HCT116 (cell line): ENCODE measurements around the gene GOSR1. TPM values are rescaled to one million over a fixed set of nuclear protein-coding genes. Genes with fewer than 3 reads are reported as not detected.

Experiments used
- ATAC-seq: fragments of 200-7000 bp; cut with Tn5 transposase; 2 replicates; pipeline ENCODE4 v1.9.1; 2020; ENCODE audit warnings: mild to moderate bottlenecking, moderate library complexity
- BruUV-seq: library from RNA; stranded (reverse); fragments of 400-500 nt; replicated peaks from 2 replicates; lab custom pipeline; 2021; lab: Mats Ljungman, UMichigan
- CTCF ChIA-PET: fragments of 300-600 bp; sonication (Branson Sonifier 250); formaldehyde crosslinking; loops from one replicate; lab custom pipeline; 2021; ENCODE audit warnings: antibody characterized with exemption; lab: Charles Lee
- POLR2A ChIA-PET: fragments of 300-600, 350-600 bp; sonication (Branson Sonifier 250); formaldehyde crosslinking; loops from one replicate; lab custom pipeline; 2021; ENCODE audit warnings: antibody characterized with exemption; lab: Charles Lee
- RAD21 ChIA-PET, 2 experiments: fragments of 300-600 bp; sonication (Branson Sonifier 250); formaldehyde crosslinking; loops; one replicate each; lab custom pipeline; 2023; ENCODE audit warnings: low total read pairs in 2 of 2; ENCODE audit not compliant: uncharacterized antibody in 2 of 2, unreplicated experiment in 2 of 2, low non-redundant PET in 1 of 2; lab: Charles Lee
- DNase-seq: peaks from one replicate; pipeline ENCODE4 v3.0.0-alpha.2; 2010; ENCODE audit warnings: low read depth, low spot score
- H2AFZ ChIP-seq: fragments of 200-600 bp; shearing (Covaris generic), sonication (generic); 2 replicates; pipeline ENCODE4 v1.6.1; 2017; ENCODE audit warnings: low read depth, mixed run types, mixed read lengths, antibody characterized with exemption, low read length; ENCODE audit not compliant: poor library complexity, severe bottlenecking
- H3K27ac ChIP-seq: 2 replicates; pipeline ENCODE4 v1.5.1; 2012; ENCODE audit warnings: low read depth, low read length
- H3K27me3 ChIP-seq: fragments of 200-600 bp; sonication (generic); 2 replicates; pipeline ENCODE4 v1.6.1; 2016; ENCODE audit warnings: mixed run types, low read length, mixed read lengths; ENCODE audit not compliant: insufficient read depth
- H3K36me3 ChIP-seq, 2 experiments: fragments of 200-500 bp in 1 of 2; fragments of 200-600 bp in 1 of 2; sonication (Bioruptor generic) in 1 of 2; sonication (generic) in 1 of 2; 2 replicates each; pipeline versions ENCODE4 v1.5.1 to v1.6.1; 2014 to 2016; ENCODE audit warnings: low read length in 2 of 2, inconsistent platforms in 1 of 2, mixed read lengths in 1 of 2, mixed run types in 1 of 2; ENCODE audit not compliant: insufficient read depth in 2 of 2, control insufficient read depth in 1 of 2
- H3K4me1 ChIP-seq, 2 experiments: fragments of 200-600 bp in 1 of 2; sonication (generic) in 1 of 2; 2 replicates each; pipeline versions ENCODE4 v1.5.1 to v1.6.1; 2012 to 2017; ENCODE audit warnings: low read length in 2 of 2, inconsistent platforms in 1 of 2, mild to moderate bottlenecking in 1 of 2, mixed read lengths in 1 of 2, mixed run types in 1 of 2, moderate library complexity in 1 of 2; ENCODE audit not compliant: insufficient read depth in 2 of 2, control insufficient read depth in 1 of 2
- H3K4me2 ChIP-seq: fragments of 200-600 bp; sonication (generic); 2 replicates; pipeline ENCODE4 v1.6.1; 2017; ENCODE audit warnings: mixed run types, low read length, mixed read lengths
- H3K4me3 ChIP-seq, 2 experiments: fragments of 200-600 bp in 1 of 2; sonication (generic) in 1 of 2; replicated peaks in 1 of 2; 2 replicates each; pipeline ENCODE4 v1.5.1; 2011 to 2016; ENCODE audit warnings: low read length in 2 of 2, control low read depth in 1 of 2, low read depth in 1 of 2, mild to moderate bottlenecking in 1 of 2, mixed read lengths in 1 of 2, mixed run types in 1 of 2
- H3K79me2 ChIP-seq: fragments of 200-600 bp; sonication (generic); 2 replicates; pipeline ENCODE4 v1.6.1; 2017; ENCODE audit warnings: mild to moderate bottlenecking, mixed run types, low read length, moderate library complexity, mixed read lengths; ENCODE audit not compliant: insufficient read depth
- H3K9ac ChIP-seq: fragments of 200-600 bp; sonication (generic); 2 replicates; pipeline ENCODE4 v1.6.1; 2016; ENCODE audit warnings: low read length, mixed read lengths
- H3K9me2 ChIP-seq: fragments of 200-600 bp; sonication (generic), shearing (Covaris generic); 2 replicates; pipeline ENCODE4 v1.6.1; 2017; ENCODE audit warnings: mixed run types, mild to moderate bottlenecking, moderate library complexity; ENCODE audit not compliant: insufficient read depth
- H3K9me3 ChIP-seq, 2 experiments: fragments of 200-500 bp in 1 of 2; fragments of 200-600 bp in 1 of 2; sonication (Bioruptor generic) in 1 of 2; sonication (generic) in 1 of 2; 2 replicates each; pipeline ENCODE4 v1.6.1; 2014 to 2017; ENCODE audit warnings: low read length in 2 of 2, mixed read lengths in 2 of 2, inconsistent platforms in 1 of 2, low read depth in 1 of 2, mild to moderate bottlenecking in 1 of 2, mixed run types in 1 of 2, moderate library complexity in 1 of 2; ENCODE audit not compliant: control insufficient read depth in 1 of 2, insufficient read depth in 1 of 2
- H4K20me1 ChIP-seq: fragments of 200-600 bp; sonication (generic), shearing (Covaris generic); 2 replicates; pipeline ENCODE4 v1.6.1; 2017; ENCODE audit warnings: mixed run types, mild to moderate bottlenecking, moderate library complexity; ENCODE audit not compliant: insufficient read depth
- CBX3 ChIP-seq: IDR thresholded peaks from 2 replicates; pipeline ENCODE4 v1.6.1; 2012; ENCODE audit warnings: low read depth
- CEBPB ChIP-seq: IDR thresholded peaks from 2 replicates; pipeline ENCODE4 v1.6.1; 2012; ENCODE audit warnings: low read depth
- CTCF ChIP-seq, 3 experiments: fragments of 200-600 bp in 1 of 3; sonication (generic) in 1 of 3; IDR thresholded peaks in 2 of 3; conservative IDR thresholded peaks in 1 of 3; 2 replicates each; pipeline ENCODE4 v1.5.1; 2012 to 2017; ENCODE audit warnings: low read depth in 2 of 3, low read length in 2 of 3, antibody characterized with exemption in 1 of 3, borderline replicate concordance in 1 of 3, control low read depth in 1 of 3, mild to moderate bottlenecking in 1 of 3, mixed read lengths in 1 of 3, mixed run types in 1 of 3, moderate library complexity in 1 of 3; ENCODE audit not compliant: insufficient read depth in 1 of 3
- ELF1 ChIP-seq: IDR thresholded peaks from 2 replicates; pipeline ENCODE4 v1.6.1; 2012; ENCODE audit warnings: low read depth, borderline replicate concordance
- EZH2 ChIP-seq: fragments of 200-600 bp; sonication (generic); IDR thresholded peaks from 2 replicates; pipeline ENCODE4 v1.6.1; 2017; ENCODE audit warnings: antibody characterized with exemption, mixed run types
- FOSL1 ChIP-seq: IDR thresholded peaks from 2 replicates; pipeline ENCODE4 v1.6.1; 2012; ENCODE audit warnings: low read depth
- JUND ChIP-seq: IDR thresholded peaks from 2 replicates; pipeline ENCODE4 v1.6.1; 2012
- POLR2A ChIP-seq: IDR thresholded peaks from 2 replicates; pipeline ENCODE4 v1.7.0; 2011; ENCODE audit warnings: borderline replicate concordance; ENCODE audit not compliant: insufficient read depth, insufficient read length; ENCODE audit errors: extremely low read depth
- POLR2AphosphoS5 ChIP-seq: IDR thresholded peaks from 2 replicates; pipeline ENCODE4 v1.6.1; 2011; ENCODE audit warnings: mild to moderate bottlenecking, low read depth, low read length, moderate library complexity
- RAD21 ChIP-seq: IDR thresholded peaks from 2 replicates; pipeline ENCODE4 v1.6.1; 2012; ENCODE audit warnings: low read depth, mild to moderate bottlenecking
- SP1 ChIP-seq: IDR thresholded peaks from 2 replicates; pipeline ENCODE4 v1.6.1; 2012; ENCODE audit warnings: low read depth
- SRF ChIP-seq: IDR thresholded peaks from 2 replicates; pipeline ENCODE4 v1.6.1; 2012; ENCODE audit warnings: low read depth
- TCF7L2 ChIP-seq: IDR thresholded peaks from 2 replicates; pipeline ENCODE4 v1.7.0; 2011; ENCODE audit warnings: borderline replicate concordance, inconsistent platforms; ENCODE audit not compliant: insufficient read depth, insufficient read length; ENCODE audit errors: extremely low read depth
- YY1 ChIP-seq: IDR thresholded peaks from 2 replicates; pipeline ENCODE4 v1.6.1; 2011; ENCODE audit warnings: low read length, low read depth, moderate library complexity, mild to moderate bottlenecking; ENCODE audit not compliant: insufficient replicate concordance; ENCODE audit errors: extremely low read depth
- ZFX ChIP-seq: fragments of 450-650 bp; IDR thresholded peaks from 2 replicates; pipeline ENCODE4 v1.6.1; 2017
- intact Hi-C: fragments of 100-400 bp; cut with micrococcal nuclease; formaldehyde crosslinking; loops from 2 replicates; pipeline ENCODE4 v1.10.0; 2022
- total RNA-seq: library from RNA; stranded (reverse); gene quantifications from one replicate; pipeline ENCODE4 v1.2.1, GENCODE V29; 2021; ENCODE audit not compliant: unreplicated experiment
- TF ChIP-seq, protein P1 (sequence below): IDR thresholded peaks from 2 replicates; pipeline ENCODE4 v1.6.1; 2012
- TF ChIP-seq, protein P2 (sequence below): IDR thresholded peaks from 2 replicates; pipeline ENCODE4 v1.6.1; 2011; ENCODE audit warnings: mild to moderate bottlenecking, low read length, moderate library complexity; ENCODE audit not compliant: insufficient replicate concordance; ENCODE audit errors: extremely low read depth
- TF ChIP-seq, protein P3 (sequence below): IDR thresholded peaks from 2 replicates; pipeline ENCODE4 v1.6.1; 2012; ENCODE audit warnings: low read depth

Gene GOSR1
- total RNA-seq, 1 experiment from 2014 or later, result 48.8 TPM

GRCh38 chr17:30555942-30556341 lies 78.7 kb downstream of the GOSR1 start:
- Histone ChIP-seq H3K36me3 (no peaks in the 10 kb centered on the region), H2AFZ (no peak overlapping the region), H4K20me1 (no peaks in the 10 kb centered on the region), H3K9ac (no peak overlapping the region)
- no peak for ATAC-seq
- BruUV-seq, result no TSS peak
- RAD21 ChIA-PET, result no interaction called here
- TF ChIP-seq JUND (no peak), SP1 (no peak), SRF (no peak), POLR2A (no peak), RAD21 (no peak), TCF7L2 (no peak), POLR2AphosphoS5 (no peak), ZFX (no peak), ELF1 (no peak), CEBPB (no peak), CTCF (IDR thresholded peaks at IDR 0.05 in 2 of 3, conservative IDR thresholded peaks at IDR 0.05 in 1 of 3; ENCODE audit: borderline replicate concordance in 1 of 3, insufficient read depth in 1 of 3, low read depth in 2 of 3, low read length in 2 of 3) (no peak), FOSL1 (no peak), EZH2 (no peak), YY1 (no peak), CBX3 (no peak)
- TF ChIP-seq, protein P1, sequence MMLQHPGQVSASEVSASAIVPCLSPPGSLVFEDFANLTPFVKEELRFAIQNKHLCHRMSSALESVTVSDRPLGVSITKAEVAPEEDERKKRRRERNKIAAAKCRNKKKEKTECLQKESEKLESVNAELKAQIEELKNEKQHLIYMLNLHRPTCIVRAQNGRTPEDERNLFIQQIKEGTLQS, result no peak
- TF ChIP-seq, protein P2, sequence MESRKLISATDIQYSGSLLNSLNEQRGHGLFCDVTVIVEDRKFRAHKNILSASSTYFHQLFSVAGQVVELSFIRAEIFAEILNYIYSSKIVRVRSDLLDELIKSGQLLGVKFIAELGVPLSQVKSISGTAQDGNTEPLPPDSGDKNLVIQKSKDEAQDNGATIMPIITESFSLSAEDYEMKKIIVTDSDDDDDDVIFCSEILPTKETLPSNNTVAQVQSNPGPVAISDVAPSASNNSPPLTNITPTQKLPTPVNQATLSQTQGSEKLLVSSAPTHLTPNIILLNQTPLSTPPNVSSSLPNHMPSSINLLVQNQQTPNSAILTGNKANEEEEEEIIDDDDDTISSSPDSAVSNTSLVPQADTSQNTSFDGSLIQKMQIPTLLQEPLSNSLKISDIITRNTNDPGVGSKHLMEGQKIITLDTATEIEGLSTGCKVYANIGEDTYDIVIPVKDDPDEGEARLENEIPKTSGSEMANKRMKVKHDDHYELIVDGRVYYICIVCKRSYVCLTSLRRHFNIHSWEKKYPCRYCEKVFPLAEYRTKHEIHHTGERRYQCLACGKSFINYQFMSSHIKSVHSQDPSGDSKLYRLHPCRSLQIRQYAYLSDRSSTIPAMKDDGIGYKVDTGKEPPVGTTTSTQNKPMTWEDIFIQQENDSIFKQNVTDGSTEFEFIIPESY, result no peak
- TF ChIP-seq, protein P3, sequence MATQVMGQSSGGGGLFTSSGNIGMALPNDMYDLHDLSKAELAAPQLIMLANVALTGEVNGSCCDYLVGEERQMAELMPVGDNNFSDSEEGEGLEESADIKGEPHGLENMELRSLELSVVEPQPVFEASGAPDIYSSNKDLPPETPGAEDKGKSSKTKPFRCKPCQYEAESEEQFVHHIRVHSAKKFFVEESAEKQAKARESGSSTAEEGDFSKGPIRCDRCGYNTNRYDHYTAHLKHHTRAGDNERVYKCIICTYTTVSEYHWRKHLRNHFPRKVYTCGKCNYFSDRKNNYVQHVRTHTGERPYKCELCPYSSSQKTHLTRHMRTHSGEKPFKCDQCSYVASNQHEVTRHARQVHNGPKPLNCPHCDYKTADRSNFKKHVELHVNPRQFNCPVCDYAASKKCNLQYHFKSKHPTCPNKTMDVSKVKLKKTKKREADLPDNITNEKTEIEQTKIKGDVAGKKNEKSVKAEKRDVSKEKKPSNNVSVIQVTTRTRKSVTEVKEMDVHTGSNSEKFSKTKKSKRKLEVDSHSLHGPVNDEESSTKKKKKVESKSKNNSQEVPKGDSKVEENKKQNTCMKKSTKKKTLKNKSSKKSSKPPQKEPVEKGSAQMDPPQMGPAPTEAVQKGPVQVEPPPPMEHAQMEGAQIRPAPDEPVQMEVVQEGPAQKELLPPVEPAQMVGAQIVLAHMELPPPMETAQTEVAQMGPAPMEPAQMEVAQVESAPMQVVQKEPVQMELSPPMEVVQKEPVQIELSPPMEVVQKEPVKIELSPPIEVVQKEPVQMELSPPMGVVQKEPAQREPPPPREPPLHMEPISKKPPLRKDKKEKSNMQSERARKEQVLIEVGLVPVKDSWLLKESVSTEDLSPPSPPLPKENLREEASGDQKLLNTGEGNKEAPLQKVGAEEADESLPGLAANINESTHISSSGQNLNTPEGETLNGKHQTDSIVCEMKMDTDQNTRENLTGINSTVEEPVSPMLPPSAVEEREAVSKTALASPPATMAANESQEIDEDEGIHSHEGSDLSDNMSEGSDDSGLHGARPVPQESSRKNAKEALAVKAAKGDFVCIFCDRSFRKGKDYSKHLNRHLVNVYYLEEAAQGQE, result no peak
- TF ChIP-seq, all 23 proteins: peak for 0
- H3K79me2 ChIP-seq, result no peaks in the 10 kb centered on the region
- H3K9me3 ChIP-seq, result no peaks in the 10 kb centered on the region
- no peaks in the 10 kb centered on the region for H3K9me2 ChIP-seq
- H3K27me3 ChIP-seq, result no peaks in the 10 kb centered on the region
- ChIA-PET CTCF (no interaction called here), POLR2A (no interaction called here)
- H3K4me3 ChIP-seq, result no peak overlapping the region
- intact Hi-C loops, result loop anchor here (2.0 to 5.0 kb wide), 2 partner anchors 79 to 454 kb away; partner anchors contain the start of gene GOSR1
- H3K4me1 ChIP-seq, result peaks cover 4 to 11% of the 10 kb centered on the region in 2 experiments
- H3K27ac ChIP-seq, result no peak overlapping the region
- H3K4me2 ChIP-seq, result no peak overlapping the region
- no peak for DNase-seq
